GM12892 (cell line): ENCODE results near the gene SLC39A11.

ENCODE experiments used
- POLR2A ChIP-seq: IDR thresholded peaks from 2 replicates; pipeline ENCODE4 v1.6.1; 2011; ENCODE audit warnings: low read depth, low read length, control low read depth
- POLR2AphosphoS5 ChIP-seq: IDR thresholded peaks from 2 replicates; pipeline ENCODE4 v1.6.1; 2011; ENCODE audit warnings: low read depth, low read length, control low read depth

DNA sequence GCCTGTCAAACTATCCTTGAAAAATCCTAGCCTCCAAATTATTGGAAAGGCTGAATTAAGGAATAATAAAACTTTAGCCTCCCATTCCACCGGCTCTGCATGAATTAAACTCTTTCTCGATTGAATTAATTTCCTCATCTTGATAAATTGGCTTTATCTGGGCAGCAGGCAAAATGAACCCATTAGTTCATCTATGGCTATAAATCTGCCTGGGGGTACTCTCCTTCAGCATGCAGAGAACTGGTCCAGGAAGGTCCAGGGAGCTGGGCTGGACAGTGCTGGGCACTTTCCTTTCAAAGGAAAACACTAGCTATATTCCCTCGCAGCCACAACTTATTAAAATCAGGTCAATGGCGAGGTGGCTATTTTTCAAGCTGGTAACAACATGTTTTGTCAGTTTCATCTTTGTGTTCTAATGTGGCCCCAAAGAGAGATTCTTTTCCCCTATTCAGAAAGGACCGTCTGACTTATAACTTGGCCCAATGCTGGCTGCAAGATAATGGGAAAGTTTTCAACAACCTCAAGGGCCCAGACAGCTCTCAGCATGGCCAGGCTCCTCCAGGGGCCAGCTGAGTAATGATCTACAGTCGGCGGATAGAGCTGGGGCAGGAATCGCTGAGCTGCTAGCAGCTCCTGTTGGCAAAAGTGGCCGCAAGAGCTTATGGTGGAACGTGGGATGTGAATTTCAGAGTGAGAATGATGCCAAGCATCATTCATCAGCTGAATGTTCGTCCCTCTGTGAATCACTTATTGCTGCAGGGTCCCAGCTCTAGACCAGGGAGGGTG, 326.9 kb downstream of the SLC39A11 start:
- no peak for TF ChIP-seq POLR2A
- TF ChIP-seq POLR2AphosphoS5, result no peak
